ENCODE data around the gene HLA-DMA.

Gene HLA-DMA

GRCh38 chr6:32967151-32968091, 14.5 kb upstream of the HLA-DMA start:
- no peak for DNase-seq (ENCODE audit: low spot score)
- peaks cover 17% of the 10 kb centered on the region for H3K36me3 ChIP-seq (ENCODE audit: low read depth)
- TF ChIP-seq CTCF (IDR thresholded peaks at IDR 0.05; ENCODE audit: poor library complexity, severe bottlenecking) = peak; percentile 76

GRCh38 chr6:32964776-32965175, 11.9 kb upstream of the HLA-DMA start:
- ATAC-seq (ENCODE audit: low read depth) = no peak
- no peak for DNase-seq (ENCODE audit: low spot score)
- Histone ChIP-seq H3K4me3 (ENCODE audit: severe bottlenecking) (no peak overlapping the region), H3K27ac (ENCODE audit: poor library complexity, severe bottlenecking) (no peak overlapping the region), H3K4me1 (ENCODE audit: insufficient read depth, poor library complexity, severe bottlenecking) (no peaks in the 10 kb centered on the region), H3K36me3 (ENCODE audit: low read depth) (peaks cover 5% of the 10 kb centered on the region), H3K9me3 (ENCODE audit: severe bottlenecking) (no peaks in the 10 kb centered on the region), H3K27me3 (ENCODE audit: insufficient read depth, poor library complexity, severe bottlenecking) (no peaks in the 10 kb centered on the region)
- no peak for TF ChIP-seq CTCF (IDR thresholded peaks at IDR 0.05; ENCODE audit: poor library complexity, severe bottlenecking)

More at GRCh38 chr6:32967151-32968091, 14.5 kb upstream of the HLA-DMA start:
- no peaks in the 10 kb centered on the region for H3K27me3 ChIP-seq (ENCODE audit: insufficient read depth, poor library complexity, severe bottlenecking)
- no peaks in the 10 kb centered on the region for H3K9me3 ChIP-seq (ENCODE audit: severe bottlenecking)
- no peaks in the 10 kb centered on the region for H3K4me1 ChIP-seq (ENCODE audit: insufficient read depth, poor library complexity, severe bottlenecking)
- H3K27ac ChIP-seq (ENCODE audit: poor library complexity, severe bottlenecking) = peak overlapping the region; percentile 99
- ATAC-seq (ENCODE audit: low read depth) = no peak
- peak overlapping the region; percentile 54 for H3K4me3 ChIP-seq (ENCODE audit: severe bottlenecking)

- H3K4me1 ChIP-seq (ENCODE audit: insufficient read depth, poor library complexity, severe bottlenecking) = no peaks in the 10 kb centered on the region
- H3K27ac ChIP-seq (ENCODE audit: poor library complexity, severe bottlenecking) = no peak overlapping the region
- no peak overlapping the region for H3K4me3 ChIP-seq (ENCODE audit: severe bottlenecking)
- no peak for DNase-seq (ENCODE audit: low spot score)
- no peaks in the 10 kb centered on the region for H3K9me3 ChIP-seq (ENCODE audit: severe bottlenecking)
- H3K27me3 ChIP-seq (ENCODE audit: insufficient read depth, poor library complexity, severe bottlenecking) = no peaks in the 10 kb centered on the region
- ATAC-seq (ENCODE audit: low read depth) = no peak
- no peak for TF ChIP-seq CTCF (IDR thresholded peaks at IDR 0.05; ENCODE audit: poor library complexity, severe bottlenecking)
- H3K36me3 ChIP-seq (ENCODE audit: low read depth) = no peaks in the 10 kb centered on the region
Observed at GRCh38 chr6:32963866-32964265, 11.0 kb upstream of the HLA-DMA start.

GRCh38 chr6:32962213-32962826, 9.4 kb upstream of the HLA-DMA start:
- Histone ChIP-seq H3K4me3 (ENCODE audit: severe bottlenecking) (no peak overlapping the region), H3K27me3 (ENCODE audit: insufficient read depth, poor library complexity, severe bottlenecking) (no peaks in the 10 kb centered on the region), H3K4me1 (ENCODE audit: insufficient read depth, poor library complexity, severe bottlenecking) (no peaks in the 10 kb centered on the region), H3K9me3 (ENCODE audit: severe bottlenecking) (no peaks in the 10 kb centered on the region), H3K27ac (ENCODE audit: poor library complexity, severe bottlenecking) (no peak overlapping the region), H3K36me3 (ENCODE audit: low read depth) (no peaks in the 10 kb centered on the region)
- DNase-seq (ENCODE audit: low spot score) (no peak), ATAC-seq (ENCODE audit: low read depth) (no peak)
- no peak for TF ChIP-seq CTCF (IDR thresholded peaks at IDR 0.05; ENCODE audit: poor library complexity, severe bottlenecking)

All from RWPE2 (cell line).